Calu3 (cell line): ENCODE results near the gene XPO6. TPM values are rescaled to one million over a fixed set of nuclear protein-coding genes. Genes with fewer than 3 reads are reported as not detected.

Source experiments
- BruUV-seq: library from RNA; stranded (reverse); fragments of 400-500 nt; replicated peaks from 2 replicates; lab custom pipeline; 2021; lab: Mats Ljungman, UMichigan
- CTCF ChIA-PET: fragments of 300-600 bp; sonication (Branson Sonifier 250); formaldehyde crosslinking; loops from one replicate; lab custom pipeline; 2022; ENCODE audit warnings: antibody characterized with exemption; lab: Charles Lee
- DNase-seq: peaks from one replicate; pipeline ENCODE4 v3.0.0; 2022
- H3K27ac Mint-ChIP-seq: one replicate; pipeline ENCODE4 v1.8.0; 2022; ENCODE audit warnings: mixed read lengths; ENCODE audit not compliant: unreplicated experiment
- H3K27me3 Mint-ChIP-seq: one replicate; pipeline ENCODE4 v1.8.0; 2022; ENCODE audit warnings: mixed read lengths; ENCODE audit not compliant: unreplicated experiment
- H3K36me3 Mint-ChIP-seq: one replicate; pipeline ENCODE4 v1.8.0; 2022; ENCODE audit warnings: mild to moderate bottlenecking, moderate library complexity, mixed read lengths; ENCODE audit not compliant: insufficient read depth, unreplicated experiment
- H3K4me1 Mint-ChIP-seq: one replicate; pipeline ENCODE4 v1.8.0; 2022; ENCODE audit warnings: mild to moderate bottlenecking, low read depth, mixed read lengths; ENCODE audit not compliant: unreplicated experiment
- H3K4me3 Mint-ChIP-seq: one replicate; pipeline ENCODE4 v1.8.0; 2022; ENCODE audit warnings: mild to moderate bottlenecking, low read depth, moderate library complexity, mixed read lengths; ENCODE audit not compliant: unreplicated experiment
- H3K9me3 Mint-ChIP-seq: one replicate; pipeline ENCODE4 v1.8.0; 2022; ENCODE audit warnings: low read depth, mixed read lengths; ENCODE audit not compliant: unreplicated experiment
- CTCF ChIP-seq: fragments of 200-600 bp; IDR thresholded peaks from one replicate; pipeline ENCODE4 v1.8.0; 2022; ENCODE audit warnings: antibody characterized with exemption; ENCODE audit not compliant: unreplicated experiment
- intact Hi-C: fragments of 100-400 bp; cut with micrococcal nuclease; formaldehyde crosslinking; loops from one replicate; pipeline ENCODE4 v1.10.0; 2022; ENCODE audit not compliant: unreplicated experiment
- total RNA-seq: library from RNA; stranded (reverse); gene quantifications from 2 replicates; pipeline ENCODE4 v1.2.3, GENCODE V29; 2022

Gene XPO6
- total RNA-seq, 1 experiment from 2014 or later, result 149 TPM

GRCh38 chr16:28208131-28208530 lies 3.6 kb downstream of the XPO6 start:
- Mint-ChIP-seq H3K9me3 (peaks cover 2% of the 10 kb centered on the region), H3K4me3 (no peak overlapping the region)
- CTCF ChIA-PET, result interaction anchor here (0.7 kb wide), 1 partner anchor 239 kb away, joined by 6 read pairs; no protein-coding TSS in a partner anchor

GRCh38 chr16:28207399-28207798 lies 4.4 kb downstream of the XPO6 start:
- Mint-ChIP-seq H3K36me3 (peaks cover 49% of the 10 kb centered on the region), H3K27ac (no peak overlapping the region), H3K27me3 (no peaks in the 10 kb centered on the region), H3K9me3 (peaks cover 2% of the 10 kb centered on the region), H3K4me3 (no peak overlapping the region), H3K4me1 (peaks cover 28% of the 10 kb centered on the region)
- DNase-seq, result no peak
- CTCF ChIA-PET, result no interaction called here
- BruUV-seq, result no TSS peak
- no peak for TF ChIP-seq CTCF
- intact Hi-C loops, result no loop called here

More at GRCh38 chr16:28208131-28208530, 3.6 kb downstream of the XPO6 start:
- no peak for TF ChIP-seq CTCF
- Mint-ChIP-seq H3K36me3 (peaks cover 49% of the 10 kb centered on the region), H3K27ac (no peak overlapping the region), H3K4me1 (peaks cover 26% of the 10 kb centered on the region), H3K27me3 (no peaks in the 10 kb centered on the region)
- intact Hi-C loops, result no loop called here
- no peak for DNase-seq
- BruUV-seq, result no TSS peak

GRCh38 chr16:28205974-28206373 lies 5.8 kb downstream of the XPO6 start:
- CTCF ChIA-PET, result interaction anchor here (0.7 kb wide), 1 partner anchor 9 kb away, joined by 5 read pairs; no protein-coding TSS in a partner anchor
- H3K27me3 Mint-ChIP-seq, result no peaks in the 10 kb centered on the region
- BruUV-seq, result no TSS peak
- no peaks in the 10 kb centered on the region for H3K9me3 Mint-ChIP-seq
- H3K4me1 Mint-ChIP-seq, result peaks cover 27% of the 10 kb centered on the region
- no peak for DNase-seq
- peaks cover 41% of the 10 kb centered on the region for H3K36me3 Mint-ChIP-seq
- H3K4me3 Mint-ChIP-seq, result no peak overlapping the region
- TF ChIP-seq CTCF, result no peak
- no peak overlapping the region for H3K27ac Mint-ChIP-seq
- intact Hi-C loops, result no loop called here

- intact Hi-C loops, result no loop called here
- no peak overlapping the region for H3K27ac Mint-ChIP-seq
- H3K36me3 Mint-ChIP-seq, result peaks cover 39% of the 10 kb centered on the region
- H3K4me1 Mint-ChIP-seq, result peaks cover 22% of the 10 kb centered on the region
- CTCF ChIA-PET, result interaction anchor here (0.7 kb wide), 1 partner anchor 9 kb away, joined by 5 read pairs; no protein-coding TSS in a partner anchor
- DNase-seq, result no peak
- TF ChIP-seq CTCF, result no peak
- H3K27me3 Mint-ChIP-seq, result no peaks in the 10 kb centered on the region
- BruUV-seq, result no TSS peak
- no peaks in the 10 kb centered on the region for H3K9me3 Mint-ChIP-seq
- no peak overlapping the region for H3K4me3 Mint-ChIP-seq
Measured at GRCh38 chr16:28205117-28205899, 6.5 kb downstream of the XPO6 start.
